Measurements from ENCODE around the gene SCLT1. TPM values are rescaled to one million over a fixed set of nuclear protein-coding genes. Genes with fewer than 3 reads are reported as not detected.

SCLT1 gene
- total and polyA plus RNA-seq, 7 donors = 3.0 to 18.8 (median 9.9) TPM

- Histone ChIP-seq H3K36me3 (no peaks in the 10 kb centered on the region), H3K27me3 (no peaks in the 10 kb centered on the region), H3K9me3 (no peaks in the 10 kb centered on the region), H3K4me1 (peaks cover 0 to 15% (median 6%) of the 10 kb centered on the region in 4 donors), H3K27ac (no peak overlapping the region), H3K4me3 (no peak overlapping the region)
- no peak for DNase-seq
- intact Hi-C loops (cut with DNase I) = no loop called here
- TF ChIP-seq POLR2AphosphoS5 (IDR thresholded peaks at IDR 0.05) (no peak), EP300 (IDR thresholded peaks at IDR 0.05) (no peak), POLR2A (IDR thresholded peaks at IDR 0.05) (no peak)
- TF ChIP-seq, protein P1, sequence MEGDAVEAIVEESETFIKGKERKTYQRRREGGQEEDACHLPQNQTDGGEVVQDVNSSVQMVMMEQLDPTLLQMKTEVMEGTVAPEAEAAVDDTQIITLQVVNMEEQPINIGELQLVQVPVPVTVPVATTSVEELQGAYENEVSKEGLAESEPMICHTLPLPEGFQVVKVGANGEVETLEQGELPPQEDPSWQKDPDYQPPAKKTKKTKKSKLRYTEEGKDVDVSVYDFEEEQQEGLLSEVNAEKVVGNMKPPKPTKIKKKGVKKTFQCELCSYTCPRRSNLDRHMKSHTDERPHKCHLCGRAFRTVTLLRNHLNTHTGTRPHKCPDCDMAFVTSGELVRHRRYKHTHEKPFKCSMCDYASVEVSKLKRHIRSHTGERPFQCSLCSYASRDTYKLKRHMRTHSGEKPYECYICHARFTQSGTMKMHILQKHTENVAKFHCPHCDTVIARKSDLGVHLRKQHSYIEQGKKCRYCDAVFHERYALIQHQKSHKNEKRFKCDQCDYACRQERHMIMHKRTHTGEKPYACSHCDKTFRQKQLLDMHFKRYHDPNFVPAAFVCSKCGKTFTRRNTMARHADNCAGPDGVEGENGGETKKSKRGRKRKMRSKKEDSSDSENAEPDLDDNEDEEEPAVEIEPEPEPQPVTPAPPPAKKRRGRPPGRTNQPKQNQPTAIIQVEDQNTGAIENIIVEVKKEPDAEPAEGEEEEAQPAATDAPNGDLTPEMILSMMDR (IDR thresholded peaks at IDR 0.05) = no peak
Observed at GRCh38 chr4:128973384-128973783, 120.0 kb downstream of the SCLT1 start.

- Histone ChIP-seq H3K4me1 (no peaks in the 10 kb centered on the region), H3K4me3 (no peak overlapping the region), H3K27me3 (no peaks in the 10 kb centered on the region), H3K9me3 (no peaks in the 10 kb centered on the region), H3K27ac (no peak overlapping the region), H3K36me3 (no peaks in the 10 kb centered on the region)
- intact Hi-C loops (cut with DNase I) = no loop called here
- DNase-seq = no peak
- TF ChIP-seq EP300 (IDR thresholded peaks at IDR 0.05) (no peak), POLR2A (IDR thresholded peaks at IDR 0.05) (no peak), POLR2AphosphoS5 (IDR thresholded peaks at IDR 0.05) (no peak)
- TF ChIP-seq, protein P1 (IDR thresholded peaks at IDR 0.05) = no peak
Observed at GRCh38 chr4:128961405-128961804, 131.9 kb downstream of the SCLT1 start.

- TF ChIP-seq POLR2A (IDR thresholded peaks at IDR 0.05) = no peak
- no peak for TF ChIP-seq EP300 (IDR thresholded peaks at IDR 0.05)
- TF ChIP-seq, protein P1 (IDR thresholded peaks at IDR 0.05) = no peak
- no peak for TF ChIP-seq POLR2AphosphoS5 (IDR thresholded peaks at IDR 0.05)
- DNase-seq = no peak
- H3K9me3 ChIP-seq = no peaks in the 10 kb centered on the region
- 61 to 91% methylated on average over 2 of the region's 2 CpGs for WGBS, 2 donors
- no peaks in the 10 kb centered on the region for H3K4me1 ChIP-seq
- H3K36me3 ChIP-seq = no peaks in the 10 kb centered on the region
- H3K27me3 ChIP-seq = no peaks in the 10 kb centered on the region
- intact Hi-C loops (cut with DNase I) = no loop called here
- no peak overlapping the region for H3K4me3 ChIP-seq
- H3K27ac ChIP-seq = no peak overlapping the region
Observed at GRCh38 chr4:128958194-128958593, 135.1 kb downstream of the SCLT1 start.

DNA sequence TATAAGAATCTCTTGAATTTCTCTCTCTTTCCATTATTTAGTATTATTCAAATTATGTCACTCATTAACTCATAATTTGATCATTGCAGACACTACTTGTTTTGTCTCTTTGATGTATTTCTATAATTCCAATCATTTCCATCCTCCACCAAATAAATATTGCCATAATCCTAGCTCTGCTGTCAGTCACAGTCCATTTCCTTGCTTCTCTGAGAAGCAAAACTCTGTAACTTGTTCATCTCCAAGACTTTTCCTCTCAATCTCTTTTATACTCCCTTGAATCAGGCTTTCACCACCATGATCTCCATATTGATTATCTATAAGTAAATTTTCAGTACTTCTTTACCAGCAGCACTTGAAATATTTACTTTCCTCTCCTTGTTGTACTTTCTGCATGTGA lies 135.9 kb downstream of the SCLT1 start:
- TF ChIP-seq POLR2AphosphoS5 (IDR thresholded peaks at IDR 0.05) = no peak
- TF ChIP-seq, protein P1 (IDR thresholded peaks at IDR 0.05) = no peak
- no peak for TF ChIP-seq EP300 (IDR thresholded peaks at IDR 0.05)
- H3K4me1 ChIP-seq = no peaks in the 10 kb centered on the region
- no peak overlapping the region for H3K4me3 ChIP-seq
- H3K27ac ChIP-seq = no peak overlapping the region
- intact Hi-C loops (cut with DNase I) = no loop called here
- no peaks in the 10 kb centered on the region for H3K27me3 ChIP-seq
- no peaks in the 10 kb centered on the region for H3K9me3 ChIP-seq
- DNase-seq = no peak
- no peaks in the 10 kb centered on the region for H3K36me3 ChIP-seq

DNA sequence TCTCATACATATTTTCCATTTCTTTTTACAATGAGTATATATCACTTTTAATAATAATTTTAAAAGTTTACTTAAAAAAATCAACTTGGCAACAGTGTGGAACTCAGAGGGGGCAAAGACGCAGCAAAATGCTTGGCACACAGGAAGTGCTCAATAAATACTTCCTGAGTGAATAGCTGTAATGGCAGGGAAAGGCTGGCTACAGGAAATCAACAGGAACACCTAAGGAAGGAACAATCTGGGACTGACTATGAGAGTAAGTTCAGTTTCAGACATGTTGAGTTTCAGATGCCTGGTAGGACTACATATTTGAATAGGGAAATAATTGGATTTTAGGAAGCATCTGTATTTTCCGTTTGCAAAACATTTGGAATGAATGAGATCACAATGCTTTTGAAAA lies 137.6 kb downstream of the SCLT1 start:
- TF ChIP-seq, protein P1 (IDR thresholded peaks at IDR 0.05) = no peak
- TF ChIP-seq POLR2AphosphoS5 (IDR thresholded peaks at IDR 0.05) (no peak), EP300 (IDR thresholded peaks at IDR 0.05) (no peak), POLR2A (IDR thresholded peaks at IDR 0.05) (no peak)
- intact Hi-C loops (cut with DNase I) = no loop called here
- 76 to 88% methylated on average over 2 of the region's 2 CpGs for WGBS, 2 donors

More for the DNA sequence above, 137.6 kb downstream of the SCLT1 start:
- DNase-seq = no peak
- H3K4me1 ChIP-seq = no peaks in the 10 kb centered on the region
- H3K27ac ChIP-seq = no peak overlapping the region
- H3K27me3 ChIP-seq = no peaks in the 10 kb centered on the region
- H3K9me3 ChIP-seq = no peaks in the 10 kb centered on the region
- no peak overlapping the region for H3K4me3 ChIP-seq
- H3K36me3 ChIP-seq = no peaks in the 10 kb centered on the region

All from sigmoid colon (tissue), 7 donors.